Measurements from ENCODE around the gene BCAN.

- TF ChIP-seq POLR2AphosphoS5 (IDR thresholded peaks at IDR 0.05; ENCODE audit: low read depth): no peak
- TF ChIP-seq EZH2phosphoT487 (IDR thresholded peaks at IDR 0.05; ENCODE audit: unreplicated experiment): no peak
- no peak for TF ChIP-seq CTCF (conservative IDR thresholded peaks at IDR 0.05; ENCODE audit: low read depth in 2 of 2)
- no peak for TF ChIP-seq ETS1 (IDR thresholded peaks at IDR 0.05)
- no peak for TF ChIP-seq JUNB (IDR thresholded peaks at IDR 0.05; ENCODE audit: unreplicated experiment)
- no peak for TF ChIP-seq EZH2 (IDR thresholded peaks at IDR 0.05; ENCODE audit: low read depth, unreplicated experiment)
- TF ChIP-seq CREB1 (CRISPR knock-in tag; IDR thresholded peaks at IDR 0.05; ENCODE audit: low read depth): no peak
- no peak for TF ChIP-seq NANOG (IDR thresholded peaks at IDR 0.05; ENCODE audit: borderline replicate concordance)
- no peak for TF ChIP-seq REST (IDR thresholded peaks at IDR 0.05; ENCODE audit: unreplicated experiment)
- no peak for TF ChIP-seq ZNF462 (CRISPR knock-in tag; IDR thresholded peaks at IDR 0.05)
Observed at GRCh38 chr1:156670791-156671190, 28.9 kb downstream of the BCAN start.

Data from GM23338 (cell line).